Transverse colon (tissue), 4 donors: Measurements from ENCODE around the gene AJM1. TPM values are rescaled to one million over a fixed set of nuclear protein-coding genes. Genes with fewer than 3 reads are reported as not detected.
"Not testable (repeated sequence)": the region's sequence is repeated elsewhere in the genome, so short reads cannot be mapped to it uniquely, and the experiment has no call there.

Experiments
- DNase-seq: peaks from one replicate; pipeline ENCODE4 v3.0.0-alpha.2; 2019
- H3K27ac ChIP-seq, 4 donors: fragments of 200-600 bp; sonication (generic); 2 replicates each; pipeline ENCODE4 v1.5.1; 2016 to 2018; ENCODE audit warnings: inconsistent platforms in 4 of 4
- H3K27me3 ChIP-seq: fragments of 200-600 bp; sonication (generic); 2 replicates; pipeline ENCODE4 v1.5.1; 2017; ENCODE audit warnings: inconsistent platforms
- H3K36me3 ChIP-seq, 4 donors: fragments of 200-600 bp; sonication (generic); 2 replicates each; pipeline ENCODE4 v1.5.1; 2017 to 2019; ENCODE audit warnings: inconsistent platforms in 4 of 4
- H3K4me1 ChIP-seq, 4 donors: fragments of 200-600 bp; sonication (generic); 2 replicates each; pipeline ENCODE4 v1.5.1; 2017 to 2020; ENCODE audit warnings: inconsistent platforms in 4 of 4
- H3K4me3 ChIP-seq, 4 donors: fragments of 200-600 bp; sonication (generic); 1 replicate in 1 of 4; 2 replicates in 3 of 4; pipeline versions ENCODE4 v1.5.1 to v1.6.1; 2017 to 2019; ENCODE audit warnings: inconsistent platforms in 4 of 4
- H3K9me3 ChIP-seq, 2 donors: fragments of 200-600 bp; sonication (generic); 2 replicates each; pipeline ENCODE4 v1.5.1; 2017 to 2019; ENCODE audit warnings: inconsistent platforms in 2 of 2
- CTCF ChIP-seq, 5 experiments: fragments of 200-600 bp in 3 of 5; fragments of 450-650 bp in 2 of 5; sonication (generic) in 3 of 5; IDR thresholded peaks; 1 replicate in 2 of 5; 2 replicates in 3 of 5; pipeline ENCODE4 v1.5.1; 2016 to 2017; ENCODE audit warnings: antibody characterized with exemption in 5 of 5, inconsistent platforms in 3 of 5, mild to moderate bottlenecking in 2 of 5, moderate library complexity in 1 of 5
- EP300 ChIP-seq: sonication (generic); formaldehyde crosslinking; IDR thresholded peaks from one replicate; pipeline ENCODE4 v1.6.1; 2017; ENCODE audit warnings: antibody characterized with exemption, low read depth
- POLR2A ChIP-seq: fragments of 450-650 bp; IDR thresholded peaks from one replicate; pipeline ENCODE4 v1.6.1; 2016; ENCODE audit warnings: antibody characterized with exemption, mild to moderate bottlenecking, moderate library complexity
- POLR2AphosphoS5 ChIP-seq, 3 donors: sonication (generic); formaldehyde crosslinking; IDR thresholded peaks; one replicate each; pipeline ENCODE4 v1.6.1; 2016; ENCODE audit warnings: antibody characterized with exemption in 3 of 3
- WGBS, 2 donors: methylation state at CpG; one replicate each; pipeline ENCODE4 v1.1.5; 2018; ENCODE audit warnings: low coverage in 1 of 2; 5-methylcytosine and 5-hydroxymethylcytosine counted together
- in situ Hi-C, 4 donors: fragments of 200-750 bp; cut with MboI; loops; one replicate each; pipeline versions ENCODE4 v1.15.0 to v1.15.1; 2017; ENCODE audit warnings: low sequenced_read_pairs in 3 of 4, low pct_ligation_motif_present in 1 of 4, low pct_unique_long_range_greater_than_20kb in 1 of 4
- intact Hi-C: fragments of 100-400 bp; cut with DNase I; formaldehyde crosslinking; loops from one replicate; pipeline ENCODE4 v1.15.1; 2023; ENCODE audit warnings: low total_unique reads
- total RNA-seq, 4 donors: library from RNA; depleted of rRNA; stranded (reverse); fragments of >200 nt; gene quantifications; one replicate each; pipeline ENCODE4 v1.1.0, GENCODE V29; 2016

The AJM1 gene
- total RNA-seq, 4 donors from 2014 or later, result 9.8 to 26.5 (median 17.0) TPM

GRCh38 chr9:136843801-136844740 is 1.8 kb downstream of the AJM1 start:
- peak; percentile 76 to 90 (median 82) for TF ChIP-seq CTCF (IDR thresholded peaks at IDR 0.05)
- H3K27me3 ChIP-seq, result peaks cover 41% of the 10 kb centered on the region
- WGBS, 2 donors, result 36% methylated on average over 65 of the region's 99 CpGs; no CpG with 5 or more reads in 1 of the 2 donors
- intact Hi-C loops, H3K9me3 ChIP-seq, in situ Hi-C loops, H3K36me3 ChIP-seq: not testable (repeated sequence)
- H3K4me3 ChIP-seq, result peak overlapping the region in 2 of 4 donors; percentile 9 to 12
- peak overlapping the region in 3 of 4 donors; percentile 71 to 89 (median 80) for H3K27ac ChIP-seq
- DNase-seq, result peak; percentile 63
- H3K4me1 ChIP-seq, result peaks cover 29 to 79% (median 64%) of the 10 kb centered on the region in 4 donors

- Histone ChIP-seq H3K27ac (no peak overlapping the region), H3K4me3 (no peak overlapping the region), H3K36me3 (no peaks in the 10 kb centered on the region), H3K27me3 (peaks cover 41% of the 10 kb centered on the region), H3K4me1 (peaks cover 32 to 79% (median 61%) of the 10 kb centered on the region in 4 donors), H3K9me3 (no peaks in the 10 kb centered on the region)
- 55% methylated on average over 52 of the region's 88 CpGs; no CpG with 5 or more reads in 1 of the 2 donors for WGBS, 2 donors
- DNase-seq, result no peak
- TF ChIP-seq POLR2AphosphoS5 (IDR thresholded peaks at IDR 0.05) (no peak), EP300 (no peak), CTCF (IDR thresholded peaks at IDR 0.05) (no peak), POLR2A (no peak)
- in situ Hi-C loops, result no loop called here
- intact Hi-C loops, result no loop called here
Observed at GRCh38 chr9:136844761-136845464, 2.6 kb downstream of the AJM1 start.

GRCh38 chr9:136845465-136846260 is 3.4 kb downstream of the AJM1 start:
- H3K9me3 ChIP-seq, result no peaks in the 10 kb centered on the region
- H3K4me3 ChIP-seq, result no peak overlapping the region
- DNase-seq, result no peak
- peaks cover 41% of the 10 kb centered on the region for H3K27me3 ChIP-seq
- H3K36me3 ChIP-seq, result no peaks in the 10 kb centered on the region
- TF ChIP-seq EP300 (no peak), POLR2A (no peak), POLR2AphosphoS5 (IDR thresholded peaks at IDR 0.05) (no peak), CTCF (IDR thresholded peaks at IDR 0.05) (no peak)
- in situ Hi-C loops, result no loop called here
- intact Hi-C loops, result no loop called here
- peaks cover 38 to 79% (median 61%) of the 10 kb centered on the region in 4 donors for H3K4me1 ChIP-seq
- no peak overlapping the region for H3K27ac ChIP-seq
- WGBS, 2 donors, result 65% methylated on average over 82 of the region's 102 CpGs; no CpG with 5 or more reads in 1 of the 2 donors
